BJ (cell line): Measurements from ENCODE around the gene HSP90AB1. TPM values are rescaled to one million over a fixed set of nuclear protein-coding genes. Genes with fewer than 3 reads are reported as not detected.

Experiments
- CTCF ChIA-PET: fragments of 350-600 bp; formaldehyde crosslinking; extraction: SDS; loops from one replicate; lab custom pipeline; 2021; ENCODE audit warnings: antibody characterized with exemption, inconsistent platforms; lab: Yijun Ruan, JAX
- POLR2A ChIA-PET: fragments of 300-600 bp; sonication (Branson Sonifier 250); formaldehyde crosslinking; extraction: SDS; loops from one replicate; lab custom pipeline; 2021; ENCODE audit warnings: antibody characterized with exemption; lab: Charles Lee
- DNase-seq: peaks from one replicate; pipeline ENCODE4 v3.0.0-alpha.2; 2011; ENCODE audit warnings: low read depth
- H3K27me3 ChIP-seq: 2 replicates; pipeline ENCODE4 v1.6.0; 2011; ENCODE audit warnings: low read length; ENCODE audit not compliant: control insufficient read depth, insufficient read depth
- H3K36me3 ChIP-seq: 2 replicates; pipeline ENCODE4 v1.5.1; 2011; ENCODE audit warnings: low read length; ENCODE audit not compliant: control insufficient read depth, insufficient read depth
- H3K4me3 ChIP-seq: 2 replicates; pipeline ENCODE4 v1.5.1; 2011; ENCODE audit warnings: low read depth, mild to moderate bottlenecking, control low read depth, low read length
- polyA plus RNA-seq: library from polyadenylated mRNA; depleted of rRNA; stranded (reverse); fragments of >200 nt; gene quantifications from 2 replicates; pipeline ENCODE4 v1.2.3, GENCODE V29; 2011
- TF ChIP-seq, protein P1 (sequence below): IDR thresholded peaks from 2 replicates; pipeline ENCODE4 v1.5.1; 2011; ENCODE audit warnings: low read depth, mild to moderate bottlenecking, control low read depth, inconsistent platforms, low read length, moderate library complexity; ENCODE audit not compliant: insufficient read depth

The HSP90AB1 gene
- polyA plus RNA-seq, 1 experiment = 578 TPM

GRCh38 chr6:44284121-44284520 is 37.2 kb downstream of the HSP90AB1 start:
- Histone ChIP-seq H3K27me3 (peaks cover 16% of the 10 kb centered on the region), H3K4me3 (no peak overlapping the region), H3K36me3 (no peaks in the 10 kb centered on the region)
- no peak for DNase-seq
- TF ChIP-seq, protein P1, sequence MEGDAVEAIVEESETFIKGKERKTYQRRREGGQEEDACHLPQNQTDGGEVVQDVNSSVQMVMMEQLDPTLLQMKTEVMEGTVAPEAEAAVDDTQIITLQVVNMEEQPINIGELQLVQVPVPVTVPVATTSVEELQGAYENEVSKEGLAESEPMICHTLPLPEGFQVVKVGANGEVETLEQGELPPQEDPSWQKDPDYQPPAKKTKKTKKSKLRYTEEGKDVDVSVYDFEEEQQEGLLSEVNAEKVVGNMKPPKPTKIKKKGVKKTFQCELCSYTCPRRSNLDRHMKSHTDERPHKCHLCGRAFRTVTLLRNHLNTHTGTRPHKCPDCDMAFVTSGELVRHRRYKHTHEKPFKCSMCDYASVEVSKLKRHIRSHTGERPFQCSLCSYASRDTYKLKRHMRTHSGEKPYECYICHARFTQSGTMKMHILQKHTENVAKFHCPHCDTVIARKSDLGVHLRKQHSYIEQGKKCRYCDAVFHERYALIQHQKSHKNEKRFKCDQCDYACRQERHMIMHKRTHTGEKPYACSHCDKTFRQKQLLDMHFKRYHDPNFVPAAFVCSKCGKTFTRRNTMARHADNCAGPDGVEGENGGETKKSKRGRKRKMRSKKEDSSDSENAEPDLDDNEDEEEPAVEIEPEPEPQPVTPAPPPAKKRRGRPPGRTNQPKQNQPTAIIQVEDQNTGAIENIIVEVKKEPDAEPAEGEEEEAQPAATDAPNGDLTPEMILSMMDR = no peak
- ChIA-PET CTCF (interaction anchor here (1.2 to 2.2 kb wide), 3 partner anchors 16 to 54 kb away, joined by 5 to 6 read pairs (median 5); no protein-coding TSS in a partner anchor), POLR2A (no interaction called here)

DNA sequence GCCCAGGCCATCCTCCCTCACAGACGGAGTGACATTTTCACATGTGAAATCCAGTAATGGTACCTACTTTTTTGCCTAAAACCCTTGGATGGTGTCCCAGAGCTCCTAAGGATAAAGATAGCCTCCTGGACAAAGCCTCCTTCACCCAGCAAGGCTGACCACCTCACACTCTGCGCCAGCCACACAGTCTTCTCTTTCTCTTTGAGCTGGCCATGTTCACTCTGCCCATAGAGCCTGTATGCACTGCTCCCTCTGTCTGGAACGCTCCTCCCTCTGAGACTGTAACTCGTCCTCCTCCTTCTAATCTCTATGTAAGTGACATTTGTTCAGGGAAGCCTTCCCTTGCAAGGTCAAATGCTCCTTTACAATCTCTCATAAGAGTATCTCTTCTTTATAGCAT is 38.0 kb downstream of the HSP90AB1 start:
- DNase-seq = no peak
- POLR2A ChIA-PET = no interaction called here
- TF ChIP-seq, protein P1 = no peak
- Histone ChIP-seq H3K4me3 (no peak overlapping the region), H3K27me3 (peaks cover 19% of the 10 kb centered on the region), H3K36me3 (no peaks in the 10 kb centered on the region)
- CTCF ChIA-PET = interaction anchor here (0.6 to 2.2 kb wide), 5 partner anchors 11 to 1848 kb away, joined by 3 to 10 read pairs (median 4); no protein-coding TSS in a partner anchor

- Histone ChIP-seq H3K27me3 (peaks cover 21% of the 10 kb centered on the region), H3K4me3 (no peak overlapping the region), H3K36me3 (no peaks in the 10 kb centered on the region)
- CTCF ChIA-PET = interaction anchor here (0.6 to 2.2 kb wide), 5 partner anchors 10 to 1849 kb away, joined by 3 to 10 read pairs (median 4); no protein-coding TSS in a partner anchor
- no peak for DNase-seq
- TF ChIP-seq, protein P1 = no peak
- POLR2A ChIA-PET = no interaction called here
These were observed 38.8 kb downstream of the HSP90AB1 start for GRCh38 chr6:44285552-44286284.

- peaks cover 24% of the 10 kb centered on the region for H3K27me3 ChIP-seq
- ChIA-PET POLR2A (no interaction called here), CTCF (interaction anchor here (1.3 kb wide), 1 partner anchor 18 kb away, joined by 10 read pairs; no protein-coding TSS in a partner anchor)
- TF ChIP-seq, protein P1 = no peak
- DNase-seq = no peak
- no peak overlapping the region for H3K4me3 ChIP-seq
- H3K36me3 ChIP-seq = no peaks in the 10 kb centered on the region
These were observed 39.3 kb downstream of the HSP90AB1 start for GRCh38 chr6:44286285-44286565.

GRCh38 chr6:44286747-44287146 is 39.8 kb downstream of the HSP90AB1 start:
- Histone ChIP-seq H3K27me3 (peaks cover 24% of the 10 kb centered on the region), H3K36me3 (no peaks in the 10 kb centered on the region), H3K4me3 (no peak overlapping the region)
- POLR2A ChIA-PET = no interaction called here
- DNase-seq = no peak
- CTCF ChIA-PET = no interaction called here
- TF ChIP-seq, protein P1 = no peak
